Liver (tissue), 9 donors: ENCODE data around the gene SLC39A12. TPM values are rescaled to one million over a fixed set of nuclear protein-coding genes. Genes with fewer than 3 reads are reported as not detected.

ENCODE experiments used
- DNase-seq: peaks from one replicate; pipeline ENCODE4 v3.0.0-alpha.2; 2017; ENCODE audit warnings: low spot score
- H3K27ac ChIP-seq, 2 donors: one replicate each; pipeline ENCODE4 v1.7.0; 2013; ENCODE audit warnings: inconsistent platforms in 2 of 2, low read length in 2 of 2, control low read depth in 1 of 2, low read depth in 1 of 2, mild to moderate bottlenecking in 1 of 2
- H3K27me3 ChIP-seq, 4 donors: one replicate each; pipeline versions ENCODE4 v1.6.1 to v1.7.0; 2013; ENCODE audit warnings: low read length in 3 of 4, inconsistent platforms in 1 of 4, mild to moderate bottlenecking in 1 of 4, moderate library complexity in 1 of 4; ENCODE audit not compliant: control insufficient read depth in 4 of 4, insufficient read depth in 4 of 4
- H3K36me3 ChIP-seq, 4 donors: one replicate each; pipeline versions ENCODE4 v1.6.1 to v1.7.0; 2013; ENCODE audit warnings: low read length in 3 of 4, mild to moderate bottlenecking in 3 of 4, low read depth in 1 of 4, moderate library complexity in 1 of 4; ENCODE audit not compliant: control insufficient read depth in 4 of 4, insufficient read depth in 3 of 4
- H3K4me1 ChIP-seq, 4 donors: one replicate each; pipeline versions ENCODE4 v1.6.1 to v1.7.0; 2013; ENCODE audit warnings: low read length in 3 of 4, mild to moderate bottlenecking in 3 of 4, moderate library complexity in 1 of 4; ENCODE audit not compliant: control insufficient read depth in 4 of 4, insufficient read depth in 4 of 4
- H3K4me3 ChIP-seq, 3 donors: one replicate each; pipeline versions ENCODE4 v1.6.1 to v1.7.0; 2013; ENCODE audit warnings: low read length in 3 of 3, control low read depth in 1 of 3, low read depth in 1 of 3, mild to moderate bottlenecking in 1 of 3
- H3K9ac ChIP-seq, 2 donors: one replicate each; pipeline ENCODE4 v1.7.0; 2013; ENCODE audit warnings: low read length in 2 of 2, mild to moderate bottlenecking in 2 of 2, moderate library complexity in 2 of 2, control low read depth in 1 of 2, low read depth in 1 of 2
- H3K9me3 ChIP-seq, 4 donors: one replicate each; pipeline versions ENCODE4 v1.6.1 to v1.7.0; 2013; ENCODE audit warnings: low read length in 3 of 4; ENCODE audit not compliant: control insufficient read depth in 4 of 4
- ATF3 ChIP-seq: IDR thresholded peaks from 2 replicates; pipeline ENCODE4 v1.6.1; 2016; ENCODE audit warnings: antibody characterized with exemption
- CTCF ChIP-seq: fragments of 150-350 bp; IDR thresholded peaks from 2 replicates; pipeline ENCODE4 v1.5.1; 2017; ENCODE audit warnings: improper control_type of control experiment, low read depth, low read length; ENCODE audit not compliant: missing input control
- EGR1 ChIP-seq, 2 donors: IDR thresholded peaks; 2 replicates each; pipeline ENCODE4 v1.6.1; 2016 to 2018; ENCODE audit warnings: antibody characterized with exemption in 2 of 2, low read depth in 2 of 2
- FOXA1 ChIP-seq: IDR thresholded peaks from 2 replicates; pipeline ENCODE4 v1.6.1; 2016; ENCODE audit warnings: antibody characterized with exemption
- FOXA2 ChIP-seq: IDR thresholded peaks from 2 replicates; pipeline ENCODE4 v1.6.1; 2016; ENCODE audit warnings: antibody characterized with exemption
- GABPA ChIP-seq, 2 donors: IDR thresholded peaks in 1 of 2; conservative IDR thresholded peaks in 1 of 2; 2 replicates each; pipeline ENCODE4 v1.6.1; 2016; ENCODE audit warnings: antibody characterized with exemption in 2 of 2, mild to moderate bottlenecking in 1 of 2, moderate library complexity in 1 of 2
- HNF4A ChIP-seq, 2 donors: conservative IDR thresholded peaks; 2 replicates each; pipeline ENCODE4 v1.6.1; 2016; ENCODE audit warnings: antibody characterized with exemption in 2 of 2, mild to moderate bottlenecking in 2 of 2
- HNF4G ChIP-seq: IDR thresholded peaks from 2 replicates; pipeline ENCODE4 v1.6.1; 2016; ENCODE audit warnings: antibody characterized with exemption
- JUND ChIP-seq, 2 donors: IDR thresholded peaks; 2 replicates each; pipeline ENCODE4 v1.6.1; 2016; ENCODE audit warnings: antibody characterized with exemption in 2 of 2
- MAX ChIP-seq: IDR thresholded peaks from 2 replicates; pipeline ENCODE4 v1.6.1; 2016; ENCODE audit warnings: antibody characterized with exemption
- NR2F2 ChIP-seq: IDR thresholded peaks from 2 replicates; pipeline ENCODE4 v1.6.1; 2016; ENCODE audit warnings: antibody characterized with exemption
- RAD21 ChIP-seq, 2 donors: IDR thresholded peaks; 2 replicates each; pipeline ENCODE4 v1.6.1; 2016; ENCODE audit warnings: antibody characterized with exemption in 2 of 2, mild to moderate bottlenecking in 2 of 2
- REST ChIP-seq: IDR thresholded peaks from 2 replicates; pipeline ENCODE4 v1.6.1; 2016; ENCODE audit warnings: antibody characterized with exemption, mild to moderate bottlenecking
- RXRA ChIP-seq, 2 donors: IDR thresholded peaks; 2 replicates each; pipeline ENCODE4 v1.6.1; 2017 to 2018; ENCODE audit warnings: antibody characterized with exemption in 2 of 2, mild to moderate bottlenecking in 1 of 2
- SP1 ChIP-seq: IDR thresholded peaks from 2 replicates; pipeline ENCODE4 v1.6.1; 2018; ENCODE audit warnings: antibody characterized with exemption, mild to moderate bottlenecking
- TAF1 ChIP-seq: conservative IDR thresholded peaks from 2 replicates; pipeline ENCODE4 v1.6.1; 2016; ENCODE audit warnings: antibody characterized with exemption, mild to moderate bottlenecking
- YY1 ChIP-seq: IDR thresholded peaks from 2 replicates; pipeline ENCODE4 v1.6.1; 2016; ENCODE audit warnings: antibody characterized with exemption, mild to moderate bottlenecking
- ZBTB33 ChIP-seq: IDR thresholded peaks from 2 replicates; pipeline ENCODE4 v1.6.1; 2016; ENCODE audit warnings: antibody characterized with exemption
- WGBS: extraction: QIAGEN DNeasy Blood & Tissue Kit; methylation state at CpG from one replicate; pipeline ENCODE4 v1.1.7; 2013; 5-methylcytosine and 5-hydroxymethylcytosine counted together
- polyA plus RNA-seq, 2 donors: library from polyadenylated mRNA; stranded (reverse) in 1 of 2; unstranded in 1 of 2; fragments of 200-250 nt in 1 of 2; fragments of >200 nt in 1 of 2; fragmentation: Nextera tagmentation in 1 of 2; extraction: Ambion mirVana in 1 of 2; gene quantifications; one replicate each; pipeline versions ENCODE4 v1.2.1 to v1.2.3, GENCODE V29; 2013 to 2015
- total RNA-seq, 2 donors: library from RNA; depleted of rRNA; stranded (reverse); fragments of >200 nt; gene quantifications; one replicate each; pipeline ENCODE4 v1.2.3, GENCODE V29; 2014
- donor health status: healthy.
- donor health status: healthy.
- donor health status: healthy.
- donor health status: healthy.
- donor health status: healthy.

The SLC39A12 gene
- total and polyA plus RNA-seq, 4 donors: 0.05 to 0.08 TPM; not detected in 2

GRCh38 chr10:17907641-17908040 is 44.1 kb upstream of the SLC39A12 start:
- Histone ChIP-seq H3K4me3 (no peak overlapping the region), H3K9ac (no peak overlapping the region), H3K27ac (no peak overlapping the region), H3K9me3 (no peaks in the 10 kb centered on the region), H3K36me3 (no peaks in the 10 kb centered on the region), H3K4me1 (no peaks in the 10 kb centered on the region), H3K27me3 (peaks cover 0 to 2% (median 0%) of the 10 kb centered on the region in 4 donors)
- DNase-seq: no peak
- 40% methylated on average over 4 of the region's 4 CpGs for WGBS
- TF ChIP-seq ZBTB33: no peak
- no peak for TF ChIP-seq NR2F2
- no peak for TF ChIP-seq EGR1 (IDR thresholded peaks at IDR 0.05; ENCODE audit: low read depth in 2 of 2)
- no peak for TF ChIP-seq GABPA (IDR thresholded peaks at IDR 0.05 in 1 of 2, conservative IDR thresholded peaks at IDR 0.05 in 1 of 2)
- TF ChIP-seq SP1: no peak
- no peak for TF ChIP-seq MAX
- TF ChIP-seq YY1: no peak
- TF ChIP-seq CTCF: no peak
- no peak for TF ChIP-seq JUND (IDR thresholded peaks at IDR 0.05)
- TF ChIP-seq FOXA1: no peak
- TF ChIP-seq TAF1: no peak
- no peak for TF ChIP-seq RXRA (IDR thresholded peaks at IDR 0.05)
- no peak for TF ChIP-seq FOXA2
- TF ChIP-seq REST: no peak
- no peak for TF ChIP-seq HNF4G
- no peak for TF ChIP-seq ATF3
- no peak for TF ChIP-seq RAD21 (IDR thresholded peaks at IDR 0.05)
- no peak for TF ChIP-seq HNF4A (conservative IDR thresholded peaks at IDR 0.05)
